Epithelial cell of esophagus (primary cell): ENCODE results near the gene HCFC1.

Experiments used
- DNase-seq: peaks from one replicate; pipeline ENCODE4 v3.0.0; 2010; ENCODE audit warnings: low read depth
- H3K4me3 ChIP-seq: 2 replicates; pipeline ENCODE4 v1.5.1; 2011; ENCODE audit warnings: mild to moderate bottlenecking, low read length, control low read depth
- TF ChIP-seq, protein P1 (sequence below): IDR thresholded peaks from 2 replicates; pipeline ENCODE4 v1.5.1; 2011; ENCODE audit warnings: low read depth, mild to moderate bottlenecking, low read length, control low read depth, inconsistent platforms; ENCODE audit not compliant: insufficient read depth; ENCODE audit errors: missing control alignments

Gene HCFC1

DNA sequence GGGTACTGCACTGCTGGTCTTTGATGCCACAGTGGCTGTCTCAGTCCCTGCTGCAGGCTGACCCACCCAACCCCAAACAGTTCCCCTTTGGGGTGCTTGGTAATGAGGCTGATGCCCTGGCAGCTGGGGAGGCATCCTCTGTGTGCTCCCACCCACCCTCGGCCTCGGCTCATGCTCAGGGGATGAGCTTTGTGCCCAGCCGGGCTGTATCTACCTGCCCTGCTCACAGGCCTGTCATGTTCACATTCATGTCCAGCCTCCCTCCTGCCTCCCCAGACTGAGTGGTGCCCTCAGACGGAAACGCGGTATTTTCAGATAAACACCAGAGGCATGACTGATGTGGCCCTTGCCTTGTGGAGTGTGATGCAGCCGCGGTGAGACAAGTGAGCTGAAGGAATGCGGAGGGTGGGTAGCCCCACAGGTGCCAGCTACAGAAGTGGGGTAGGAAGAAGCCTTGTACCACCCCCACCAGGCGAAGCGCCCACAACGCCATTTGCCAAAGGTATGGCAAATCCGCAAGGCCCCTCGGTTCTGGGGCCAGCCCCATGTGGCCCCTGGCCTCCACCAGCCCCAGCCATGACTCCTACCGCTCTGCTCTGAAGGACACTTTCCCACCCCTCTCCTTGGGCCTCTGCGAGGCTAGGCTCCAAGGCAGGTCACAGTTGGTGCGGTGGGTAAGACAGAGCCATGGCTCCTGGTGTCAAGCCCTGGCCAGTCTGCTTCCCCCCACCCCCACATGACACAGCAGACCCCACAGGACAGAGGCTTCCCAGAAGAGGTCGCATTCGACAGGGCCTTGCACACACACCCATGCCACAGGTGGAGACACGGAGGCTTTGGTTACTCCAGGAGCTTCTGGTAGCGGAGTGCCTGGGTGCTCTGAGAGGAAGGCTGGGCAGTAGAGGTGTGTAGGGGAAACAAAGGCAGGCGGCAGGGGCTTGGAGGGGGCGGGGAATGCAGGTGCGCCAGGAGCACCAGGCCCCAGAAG, 25.4 kb downstream of the HCFC1 start:
- TF ChIP-seq, protein P1, sequence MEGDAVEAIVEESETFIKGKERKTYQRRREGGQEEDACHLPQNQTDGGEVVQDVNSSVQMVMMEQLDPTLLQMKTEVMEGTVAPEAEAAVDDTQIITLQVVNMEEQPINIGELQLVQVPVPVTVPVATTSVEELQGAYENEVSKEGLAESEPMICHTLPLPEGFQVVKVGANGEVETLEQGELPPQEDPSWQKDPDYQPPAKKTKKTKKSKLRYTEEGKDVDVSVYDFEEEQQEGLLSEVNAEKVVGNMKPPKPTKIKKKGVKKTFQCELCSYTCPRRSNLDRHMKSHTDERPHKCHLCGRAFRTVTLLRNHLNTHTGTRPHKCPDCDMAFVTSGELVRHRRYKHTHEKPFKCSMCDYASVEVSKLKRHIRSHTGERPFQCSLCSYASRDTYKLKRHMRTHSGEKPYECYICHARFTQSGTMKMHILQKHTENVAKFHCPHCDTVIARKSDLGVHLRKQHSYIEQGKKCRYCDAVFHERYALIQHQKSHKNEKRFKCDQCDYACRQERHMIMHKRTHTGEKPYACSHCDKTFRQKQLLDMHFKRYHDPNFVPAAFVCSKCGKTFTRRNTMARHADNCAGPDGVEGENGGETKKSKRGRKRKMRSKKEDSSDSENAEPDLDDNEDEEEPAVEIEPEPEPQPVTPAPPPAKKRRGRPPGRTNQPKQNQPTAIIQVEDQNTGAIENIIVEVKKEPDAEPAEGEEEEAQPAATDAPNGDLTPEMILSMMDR, result no peak
- DNase-seq, result no peak
- H3K4me3 ChIP-seq, result no peak overlapping the region

GRCh38 chrX:153944800-153945150, 26.8 kb downstream of the HCFC1 start:
- TF ChIP-seq, protein P1, result no peak
- H3K4me3 ChIP-seq, result no peak overlapping the region
- DNase-seq, result no peak

DNA sequence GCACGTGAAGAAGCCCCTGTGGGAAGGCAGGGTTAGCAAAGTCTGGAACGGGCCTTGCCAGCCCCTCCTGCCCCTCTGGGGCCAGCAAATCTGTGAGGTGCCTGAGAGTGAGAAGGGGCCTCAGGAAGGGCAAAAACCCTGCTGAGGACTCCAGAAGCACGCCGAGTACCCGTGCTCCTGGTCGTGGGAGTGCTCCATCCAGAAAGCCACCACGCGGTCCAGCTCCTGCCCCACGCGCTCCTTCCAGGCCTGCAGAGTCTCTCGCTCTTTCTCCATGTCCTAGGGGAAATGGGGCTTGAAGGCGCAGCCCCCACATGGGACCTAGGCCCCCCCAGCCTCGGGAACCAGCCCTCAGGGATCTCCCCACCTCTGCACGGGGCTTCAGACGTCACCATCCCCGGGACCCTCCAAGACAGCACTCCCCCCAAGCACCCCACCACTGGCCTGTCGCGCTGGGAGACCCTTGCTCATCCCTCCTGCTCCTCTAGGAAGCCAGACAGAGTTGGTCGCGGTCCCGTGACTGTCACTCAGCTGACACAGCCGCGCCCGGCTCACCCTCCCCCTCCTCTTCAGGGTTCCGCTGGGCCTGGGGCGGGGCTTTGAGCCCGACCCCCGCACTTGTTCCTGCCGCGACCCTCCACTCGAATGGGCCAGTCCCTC, 27.3 kb downstream of the HCFC1 start, which contains the start of gene RENBP:
RENBP (minus strand) TSS at position 504 of the 660 bp plus-strand sequence; CDS start at position 471, 33 bp downstream.
- TF ChIP-seq, protein P1, result no peak
- no peak within 1 kb of the TSS for H3K4me3 ChIP-seq
- DNase-seq, result no peak

DNA sequence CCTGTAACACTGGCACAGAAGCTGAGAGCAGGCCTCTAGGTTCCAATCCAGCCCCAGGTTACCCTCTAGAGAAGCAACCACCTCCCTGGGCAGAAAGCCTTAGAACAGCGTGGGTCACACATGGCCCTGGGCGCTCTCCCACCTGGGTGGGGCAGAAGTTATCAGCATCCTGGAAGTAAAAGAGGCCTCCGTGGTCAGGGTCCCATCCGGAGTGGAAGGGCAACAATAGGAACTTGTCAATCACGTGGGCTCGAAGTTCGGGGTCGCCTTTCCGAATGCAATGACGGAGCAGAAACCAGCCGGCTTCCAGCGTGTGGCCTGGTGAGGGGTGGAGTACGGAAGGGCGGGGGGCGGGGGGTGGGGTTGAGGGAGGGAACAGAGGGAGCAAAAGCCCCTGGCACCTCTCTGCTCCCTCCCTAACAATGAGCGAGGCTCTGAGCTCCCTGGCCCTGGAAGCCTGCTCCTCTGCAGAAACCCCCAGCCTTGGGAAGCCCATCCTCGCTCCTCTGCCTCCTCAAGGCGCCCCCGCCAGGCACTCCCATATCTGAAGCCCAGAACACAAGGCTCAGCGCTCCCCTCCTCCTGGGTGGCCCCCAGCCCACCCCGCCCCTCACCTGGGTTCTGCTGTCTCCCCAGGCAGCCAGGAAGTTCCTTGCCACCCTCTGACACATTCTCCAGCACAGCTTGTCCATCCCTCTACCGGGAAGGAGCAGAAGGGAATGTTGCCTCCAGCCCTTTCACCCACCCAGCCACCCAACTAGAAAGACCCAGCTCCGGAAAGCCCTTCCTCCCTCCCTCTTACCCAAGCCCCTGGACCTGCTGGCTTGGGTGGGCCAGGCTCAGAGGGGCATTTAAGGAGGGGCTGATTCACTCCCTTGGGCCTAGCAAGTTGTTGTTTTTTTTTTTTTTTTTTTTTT, 30.0 kb downstream of the HCFC1 start:
- H3K4me3 ChIP-seq, result no peak overlapping the region
- DNase-seq, result no peak
- TF ChIP-seq, protein P1, result no peak

- TF ChIP-seq, protein P1, result no peak
- no peak overlapping the region for H3K4me3 ChIP-seq
- DNase-seq, result no peak
Observed at GRCh38 chrX:153939573-153939972, 32.0 kb downstream of the HCFC1 start.

DNA sequence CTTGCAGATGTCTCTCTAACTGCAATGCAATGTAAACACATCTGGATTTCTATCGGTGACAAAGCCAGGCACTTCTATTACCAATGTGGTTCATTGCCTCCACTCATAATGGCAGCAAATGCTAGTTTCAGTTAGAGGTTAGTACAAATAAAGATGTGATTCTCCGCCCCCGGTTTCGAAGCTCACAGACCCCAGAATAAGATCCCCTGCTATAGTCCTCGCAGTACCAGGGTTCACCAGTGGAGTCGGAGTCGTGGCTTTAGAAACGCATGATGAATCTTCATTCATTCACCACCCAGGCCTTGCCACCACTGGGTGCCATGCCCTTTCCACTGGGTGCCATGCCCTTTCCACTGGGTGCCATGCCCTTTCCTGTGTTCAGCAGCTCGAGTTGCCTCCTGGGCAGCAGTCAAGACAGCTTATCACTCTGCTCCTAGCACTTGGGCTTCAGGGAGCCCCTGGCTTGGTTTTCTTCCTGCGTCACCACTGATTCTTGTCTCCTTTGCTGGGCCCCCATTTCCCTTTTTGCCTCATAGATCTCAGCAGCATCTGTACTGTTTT, 33.3 kb downstream of the HCFC1 start:
- TF ChIP-seq, protein P1, result no peak
- no peak overlapping the region for H3K4me3 ChIP-seq
- no peak for DNase-seq
